Embryonic facial prominence (tissue), 1 donor: ENCODE data around the gene SCN1B.
"Not testable (repeated sequence)": the region's sequence is repeated elsewhere in the genome, so short reads cannot be mapped to it uniquely, and the experiment has no call there.

ENCODE experiments used
- DNase-seq: peaks from one replicate; pipeline ENCODE4 v3.0.0-alpha.2; 2016; ENCODE audit errors: extremely low spot score

The SCN1B gene

GRCh38 chr19:35037716-35038622 lies 7.7 kb downstream of the SCN1B start:
- no peak for DNase-seq

- DNase-seq: no peak
Measured at GRCh38 chr19:35038623-35039512, 8.6 kb downstream of the SCN1B start.

GRCh38 chr19:35039881-35040825 lies 9.9 kb downstream of the SCN1B start:
- DNase-seq: no peak

DNA sequence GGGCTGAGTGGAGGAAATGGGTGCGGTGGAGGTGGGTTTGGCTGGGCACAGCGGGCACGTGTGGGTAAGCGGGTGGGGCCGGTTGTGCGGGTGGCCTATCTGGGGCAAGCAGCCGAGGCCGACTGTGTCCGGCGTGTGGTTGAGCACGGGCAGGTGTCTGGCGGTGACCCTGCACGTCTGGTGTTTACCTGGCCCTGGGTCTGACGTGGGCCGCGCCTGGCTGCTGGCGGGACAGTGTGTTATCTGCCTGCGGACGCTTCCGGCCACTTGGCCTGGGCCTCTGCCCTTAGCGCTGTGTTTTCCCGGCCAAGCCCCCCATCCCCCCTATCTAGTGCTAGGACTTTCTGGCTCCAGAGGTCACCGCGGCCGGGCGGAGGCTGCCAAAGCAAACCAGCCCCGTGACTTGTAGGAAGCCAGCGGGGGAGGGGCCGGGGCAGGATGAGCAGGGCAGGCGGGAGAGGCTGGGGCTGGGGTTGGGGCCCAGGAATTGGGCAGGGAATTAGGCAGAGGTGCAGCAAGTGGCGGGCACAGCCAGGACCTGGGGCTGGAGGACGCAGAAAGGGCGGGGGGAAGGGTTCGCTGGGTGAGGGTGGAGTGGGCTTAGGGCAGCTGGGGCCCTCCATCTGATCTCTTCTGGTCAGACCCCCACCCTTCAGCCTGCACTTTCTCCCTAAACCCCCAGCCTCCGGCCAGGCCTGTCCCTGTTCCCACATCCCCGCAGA lies 10.7 kb downstream of the SCN1B start:
- no peak for DNase-seq

DNA sequence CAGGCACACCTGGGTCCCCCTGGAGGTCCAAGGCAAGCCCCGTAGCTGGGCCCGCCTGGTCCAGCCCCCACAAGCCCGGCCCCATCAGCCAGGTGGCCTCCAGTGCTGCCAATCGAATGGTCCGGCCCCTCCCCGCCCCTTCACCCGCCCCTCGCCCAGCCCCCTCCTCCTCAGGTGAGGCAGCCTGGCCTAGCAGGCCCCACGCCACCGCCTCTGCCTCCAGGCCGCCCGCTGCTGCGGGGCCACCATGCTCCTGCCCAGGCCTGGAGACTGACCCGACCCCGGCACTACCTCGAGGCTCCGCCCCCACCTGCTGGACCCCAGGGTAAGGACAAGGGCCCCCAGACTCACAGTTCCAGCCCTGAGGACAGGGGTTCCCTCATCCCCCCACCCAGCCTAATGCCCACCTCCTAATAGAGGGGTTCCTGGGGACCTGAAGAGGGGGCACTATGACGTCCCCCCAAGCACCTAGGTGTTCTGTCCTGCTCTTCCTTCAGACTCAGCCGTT lies 11.3 kb downstream of the SCN1B start, which contains the start of gene HPN:
HPN (plus strand) TSS at position 174 of the 508 bp plus-strand sequence. CDS start 786 bp downstream, outside the sequence.
- no peak for DNase-seq

- DNase-seq: no peak
Measured at GRCh38 chr19:35042056-35042730, 11.9 kb downstream of the SCN1B start.

DNA sequence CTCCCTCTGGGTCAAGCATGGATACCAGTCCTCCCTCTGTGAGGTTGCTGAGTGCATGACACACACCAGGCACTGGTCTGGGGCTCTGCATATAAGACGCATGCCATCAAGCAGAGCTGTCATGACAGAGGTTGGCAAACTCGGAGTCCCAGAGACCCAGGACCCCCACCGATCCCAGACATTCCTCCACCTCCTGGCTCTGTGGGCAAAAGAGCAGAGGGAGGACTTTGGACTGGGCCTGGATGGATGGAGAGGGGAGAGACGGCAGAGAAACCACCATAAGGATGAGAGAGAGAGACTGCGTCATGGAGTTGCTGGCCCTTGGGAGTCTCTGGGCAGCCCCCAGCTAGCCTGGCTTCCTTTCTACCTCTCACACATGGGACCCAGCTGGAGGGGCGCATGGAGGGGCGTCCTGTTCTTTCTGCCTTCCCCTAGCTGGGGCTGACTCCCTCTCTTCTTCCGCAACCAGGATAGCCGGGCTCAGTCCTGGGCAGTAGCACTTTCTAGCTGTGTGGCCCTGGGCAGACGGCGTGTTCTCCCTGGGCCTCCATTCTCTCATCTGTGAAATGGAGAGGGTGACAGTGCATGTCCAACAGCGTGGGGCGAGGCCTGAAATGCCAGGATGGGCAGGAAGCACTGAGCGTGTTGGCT lies 12.8 kb downstream of the SCN1B start:
- DNase-seq: no peak

DNA sequence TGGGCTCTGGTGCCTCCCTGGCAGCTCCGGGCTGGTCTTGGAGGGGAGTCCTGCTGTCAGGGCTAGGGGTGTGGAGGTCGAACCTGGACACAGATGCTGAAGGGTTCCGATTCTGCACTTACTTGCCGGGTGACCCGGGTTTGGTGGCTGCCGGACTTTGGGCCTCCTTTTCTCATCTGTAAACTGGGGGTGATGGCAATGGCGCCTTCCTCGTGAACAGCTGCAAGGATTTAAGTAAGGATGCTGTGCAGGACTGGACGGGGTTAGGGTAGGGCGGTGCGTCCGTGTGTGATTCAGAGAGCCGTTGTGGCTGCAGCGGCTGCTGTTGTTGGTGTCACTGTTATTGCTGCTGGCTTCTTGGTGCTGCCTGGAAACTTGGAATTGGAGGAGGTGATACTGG lies 13.6 kb downstream of the SCN1B start:
- no peak for DNase-seq

DNA sequence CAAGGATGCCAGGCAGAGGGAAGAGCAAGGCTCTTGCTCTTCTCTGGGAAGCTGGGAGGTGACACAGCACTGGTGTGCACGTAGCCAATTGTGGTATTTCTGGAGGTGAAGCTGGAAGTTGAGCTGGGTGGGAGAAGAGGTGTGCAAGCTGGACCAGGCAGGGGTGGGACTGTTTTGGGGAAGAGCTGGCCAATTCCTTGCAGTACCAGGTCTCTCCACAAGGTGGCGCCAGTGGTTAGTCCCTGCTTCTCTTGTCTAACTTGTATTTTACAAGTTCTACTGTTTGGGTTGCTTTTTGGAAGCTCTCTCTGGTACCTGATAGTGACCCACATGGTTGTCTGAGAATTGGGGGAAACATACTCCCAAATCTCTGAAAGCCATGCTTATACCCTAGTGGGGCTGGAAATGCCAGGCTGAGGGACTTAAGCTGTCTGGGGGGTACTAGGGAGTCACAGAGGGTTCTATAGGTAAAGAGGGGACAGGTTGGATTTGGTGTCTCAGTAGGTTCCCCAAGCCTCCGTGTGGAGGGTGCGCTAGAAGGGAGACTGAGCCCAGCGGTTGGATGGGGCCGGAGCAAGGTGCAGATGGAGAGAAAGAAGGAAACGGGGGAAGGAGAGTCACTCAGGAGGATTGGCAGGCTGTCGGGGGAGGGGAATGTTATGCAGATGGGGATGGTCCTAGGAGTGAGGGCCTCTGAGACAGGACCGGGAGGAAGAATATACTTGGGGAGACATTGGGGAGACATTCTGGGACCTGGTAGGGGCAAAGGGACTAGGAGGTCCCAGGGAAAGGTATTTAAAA lies 14.2 kb downstream of the SCN1B start:
- no peak for DNase-seq

DNA sequence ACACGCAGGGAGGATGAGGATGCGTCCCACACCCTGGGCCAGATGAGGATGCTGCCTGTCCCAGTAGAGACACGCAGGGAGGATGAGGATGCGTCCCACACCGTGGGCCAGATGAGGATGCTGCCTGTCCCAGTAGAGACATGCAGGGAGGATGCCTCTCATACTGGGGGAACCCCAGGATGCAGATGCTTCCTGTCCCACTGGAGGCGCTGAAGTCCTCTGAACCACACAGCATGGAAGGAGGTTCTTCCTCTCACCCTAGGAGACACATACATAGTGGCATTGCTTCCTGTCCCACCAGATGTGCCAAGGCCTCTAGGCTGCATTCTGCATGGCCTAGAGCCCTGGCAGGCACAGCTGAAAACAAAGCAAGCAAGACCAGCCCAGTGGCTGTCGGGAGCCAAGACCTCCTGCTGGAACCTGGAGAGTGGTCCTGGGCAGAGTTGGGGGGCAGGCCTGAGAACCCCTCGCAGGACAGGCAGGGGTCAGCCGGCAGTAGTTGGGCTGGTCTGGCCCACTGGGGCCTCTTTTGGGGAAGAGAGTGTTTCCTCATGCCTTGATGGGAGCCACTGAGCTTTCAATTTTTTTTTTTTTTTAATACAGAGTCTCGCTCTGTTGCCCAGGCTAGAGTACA lies 15.5 kb downstream of the SCN1B start:
- DNase-seq: no peak

GRCh38 chr19:35046461-35046860 lies 16.2 kb downstream of the SCN1B start:
- no peak for DNase-seq

DNA sequence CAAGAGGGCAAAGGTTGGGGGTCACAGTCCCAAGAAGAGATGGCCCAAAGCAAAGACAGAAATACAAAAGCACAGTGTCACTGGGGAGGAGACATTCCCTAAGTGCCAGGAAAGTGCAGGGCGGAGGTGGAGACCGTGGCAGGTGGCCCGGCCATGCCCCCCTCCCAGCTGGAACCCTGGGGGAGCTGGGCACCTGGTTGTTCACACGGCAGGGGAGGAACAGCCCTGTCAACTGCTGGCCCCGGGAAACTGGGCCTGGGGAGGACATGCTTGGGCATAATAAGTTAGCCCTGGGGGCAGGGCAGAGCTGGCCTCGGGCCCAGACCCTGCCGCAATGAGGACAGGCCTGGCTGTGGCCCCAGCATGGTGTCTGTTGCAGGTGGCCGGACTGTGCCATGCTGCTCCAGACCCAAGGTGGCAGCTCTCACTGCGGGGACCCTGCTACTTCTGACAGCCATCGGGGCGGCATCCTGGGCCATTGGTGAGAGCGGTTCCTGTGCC lies 18.7 kb downstream of the SCN1B start:
- DNase-seq: no peak

DNA sequence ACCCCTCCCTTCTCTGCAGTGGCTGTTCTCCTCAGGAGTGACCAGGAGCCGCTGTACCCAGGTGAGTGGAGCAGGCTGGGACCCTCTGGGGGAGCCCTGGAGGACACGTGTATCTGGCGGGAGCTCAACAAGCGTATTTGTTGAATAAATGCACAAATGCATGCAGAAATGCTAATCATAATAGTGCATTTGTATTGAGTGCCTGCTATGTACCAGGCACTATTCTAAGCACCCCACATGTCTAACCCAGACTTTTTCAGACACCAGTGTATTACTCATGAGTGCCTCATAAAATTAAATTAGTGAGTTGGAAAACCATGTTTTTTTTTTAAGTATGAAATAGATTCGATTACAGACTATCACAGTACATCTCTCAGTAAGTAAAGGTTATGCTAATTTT lies 19.2 kb downstream of the SCN1B start:
- DNase-seq: no peak

- not testable (repeated sequence) for DNase-seq
Measured at GRCh38 chr19:35050662-35051061, 20.4 kb downstream of the SCN1B start.

DNA sequence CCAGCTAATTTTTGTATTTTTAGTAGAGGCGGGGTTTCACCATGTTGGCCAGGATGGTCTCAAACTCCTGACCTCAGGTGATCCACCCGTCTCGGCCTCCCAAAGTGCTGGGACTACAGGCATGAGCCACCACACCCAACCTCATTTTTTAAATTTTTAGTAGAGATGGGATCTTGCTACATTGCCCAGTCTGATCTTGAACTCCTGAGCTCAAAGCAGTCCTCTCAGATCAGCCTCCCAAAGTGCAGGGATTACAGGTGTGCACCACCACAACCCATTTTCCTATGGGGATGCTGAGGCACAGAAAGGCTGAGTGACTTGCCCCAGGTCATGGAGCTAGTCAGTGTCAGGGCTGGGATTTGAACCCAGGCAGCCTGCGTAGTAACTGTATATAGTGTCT lies 21.0 kb downstream of the SCN1B start:
- DNase-seq: not testable (repeated sequence)

- DNase-seq: no peak
Measured at GRCh38 chr19:35051796-35052195, 21.5 kb downstream of the SCN1B start.

DNA sequence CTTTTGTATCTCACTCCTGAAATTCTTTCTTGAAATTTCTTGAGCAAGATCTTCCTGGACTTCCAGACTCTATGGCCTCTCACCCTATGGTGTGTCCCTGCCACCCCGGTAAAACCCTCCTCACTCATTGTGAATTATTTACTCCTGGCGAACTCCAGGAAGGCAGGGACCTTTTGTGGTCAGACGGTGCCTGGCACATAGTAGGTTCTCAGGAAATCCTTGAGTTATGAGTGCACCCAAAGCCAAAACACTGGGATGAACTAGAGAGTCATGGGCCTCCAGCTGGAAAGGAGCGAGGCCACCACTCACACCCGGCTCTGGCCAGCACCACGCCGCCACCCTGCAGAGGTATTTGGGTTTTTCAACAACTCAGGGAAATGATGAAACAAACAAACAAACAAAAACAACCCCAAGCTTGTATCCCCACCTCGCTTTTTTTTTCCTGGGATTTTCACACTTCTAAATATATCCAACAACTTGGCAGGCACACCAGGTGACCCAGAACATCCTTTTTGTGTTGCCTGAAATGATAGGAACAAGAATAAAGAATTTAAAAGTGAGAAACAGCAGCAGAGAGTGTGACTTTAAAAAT lies 22.4 kb downstream of the SCN1B start:
- DNase-seq: no peak
